ENCODE results near the gene FRG2.
A peak's percentile ranks its signal among the peaks of the same experiment; 100 is the strongest.
"Not testable (repeated sequence)": the region's sequence is repeated elsewhere in the genome, so short reads cannot be mapped to it uniquely, and the experiment has no call there.

FRG2 gene

DNA sequence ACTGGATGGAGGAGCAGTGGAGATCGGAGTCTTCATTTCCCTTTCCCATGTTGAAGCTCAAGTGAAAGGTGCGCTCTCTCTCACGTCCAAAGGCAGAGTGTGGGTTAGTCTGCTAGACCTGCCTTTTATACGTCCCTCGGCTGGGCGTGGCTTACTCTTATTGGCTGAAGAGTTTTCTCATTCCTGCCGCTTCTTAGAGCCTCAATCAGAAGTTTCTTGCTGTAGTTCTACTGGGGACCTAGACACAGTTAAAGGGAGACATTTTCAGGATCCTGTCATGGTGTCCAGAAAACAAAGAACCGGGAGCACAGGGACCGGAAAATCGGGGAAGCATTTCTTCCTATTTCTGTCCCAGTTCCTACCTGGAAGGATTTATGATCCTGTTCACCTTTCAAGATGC lies at the start of gene FRG2:
Gene FRG2, minus strand, starts transcription at position 101 of the 400 bp plus-strand sequence. Its CDS starts 52 bp downstream, at position 49.
- not testable (repeated sequence) for H3K27me3 Mint-ChIP-seq; H3K9me3 Mint-ChIP-seq; H3K4me3 Mint-ChIP-seq; DNase-seq; H3K27ac Mint-ChIP-seq; H3K4me1 Mint-ChIP-seq (ENCODE audit: low read depth); H3K36me3 Mint-ChIP-seq (ENCODE audit: low read depth)

DNA sequence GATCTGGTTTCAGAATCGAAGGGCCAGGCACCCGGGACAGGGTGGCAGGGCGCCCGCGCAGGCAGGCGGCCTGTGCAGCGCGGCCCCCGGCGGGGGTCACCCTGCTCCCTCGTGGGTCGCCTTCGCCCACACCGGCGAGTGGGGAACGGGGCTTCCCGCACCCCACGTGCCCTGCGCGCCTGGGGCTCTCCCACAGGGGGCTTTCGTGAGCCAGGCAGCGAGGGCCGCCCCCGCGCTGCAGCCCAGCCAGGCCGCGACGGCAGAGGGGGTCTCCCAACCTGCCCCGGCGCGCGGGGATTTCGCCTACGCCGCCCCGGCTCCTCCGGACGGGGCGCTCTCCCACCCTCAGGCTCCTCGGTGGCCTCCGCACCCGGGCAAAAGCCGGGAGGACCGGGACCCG lies 41.3 kb upstream of the FRG2 start:
- H3K27me3 Mint-ChIP-seq; H3K4me3 Mint-ChIP-seq; H3K36me3 Mint-ChIP-seq (ENCODE audit: low read depth); H3K4me1 Mint-ChIP-seq (ENCODE audit: low read depth); H3K27ac Mint-ChIP-seq; H3K9me3 Mint-ChIP-seq; DNase-seq: not testable (repeated sequence)

DNA sequence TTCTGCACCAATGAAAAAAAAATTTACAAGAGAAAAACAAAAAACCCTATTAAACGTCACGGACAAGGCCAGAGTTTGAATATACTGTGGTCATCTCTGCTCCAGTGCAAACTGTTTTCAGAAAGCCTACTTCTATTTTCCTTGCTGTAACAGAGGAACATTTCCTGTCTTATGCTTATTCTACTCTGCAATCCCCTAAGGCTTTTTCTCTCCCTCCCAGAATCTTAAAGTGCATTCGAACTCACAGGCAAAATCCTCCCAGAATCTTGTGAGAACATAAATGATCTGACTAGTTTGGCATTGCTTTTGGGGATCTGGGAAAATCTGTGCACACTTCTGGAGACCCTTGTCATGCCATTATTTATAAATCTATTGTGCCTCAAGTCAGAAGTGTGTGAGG lies 37.7 kb upstream of the FRG2 start:
- not testable (repeated sequence) for H3K36me3 Mint-ChIP-seq (ENCODE audit: low read depth); H3K9me3 Mint-ChIP-seq; H3K27ac Mint-ChIP-seq; H3K4me3 Mint-ChIP-seq; H3K4me1 Mint-ChIP-seq (ENCODE audit: low read depth); H3K27me3 Mint-ChIP-seq; DNase-seq

DNA sequence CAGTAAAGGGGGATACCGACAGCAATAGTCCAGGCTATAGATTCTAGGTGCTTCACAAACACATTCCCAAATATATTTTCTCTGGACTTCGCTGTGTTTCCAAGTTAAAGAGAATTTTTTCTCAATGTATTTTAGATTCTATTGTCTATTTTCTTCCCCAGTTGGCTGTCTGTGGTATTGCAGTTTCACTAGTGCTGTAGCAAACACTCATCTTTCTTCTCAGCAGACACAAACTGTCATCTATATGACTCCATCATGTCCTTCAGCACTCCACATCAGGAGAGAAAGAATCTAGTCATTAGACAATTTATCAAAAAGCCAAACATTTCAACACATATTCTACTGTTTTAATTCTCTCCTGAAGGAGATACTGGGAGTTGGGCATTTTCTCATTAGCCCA lies 37.3 kb upstream of the FRG2 start, which contains the start of gene DBET:
Gene DBET, plus strand, starts transcription at position 161 of the 400 bp plus-strand sequence.
- DNase-seq; H3K4me3 Mint-ChIP-seq; H3K27ac Mint-ChIP-seq; H3K4me1 Mint-ChIP-seq (ENCODE audit: low read depth); H3K36me3 Mint-ChIP-seq (ENCODE audit: low read depth); H3K27me3 Mint-ChIP-seq; H3K9me3 Mint-ChIP-seq: not testable (repeated sequence)

DNA sequence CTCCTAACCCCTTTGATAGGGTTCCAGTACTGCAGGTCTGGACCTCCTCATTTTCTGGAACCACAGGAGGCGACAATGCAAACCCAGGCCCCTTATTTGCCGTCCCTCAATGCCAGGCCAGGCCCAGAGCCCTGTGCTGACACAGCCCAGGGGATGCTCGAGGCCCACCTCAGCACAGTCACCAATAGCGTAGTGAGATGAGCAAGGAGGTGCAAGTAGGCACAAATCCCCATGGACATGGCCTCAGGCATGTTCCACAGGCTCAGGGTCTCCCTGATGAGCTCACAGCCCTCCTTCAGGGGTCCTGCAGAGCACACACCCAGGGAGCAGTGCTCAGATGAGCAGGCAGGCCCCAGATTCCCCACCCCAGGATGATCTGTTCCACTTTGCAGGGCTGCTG lies 31.9 kb upstream of the FRG2 start:
- not testable (repeated sequence) for H3K9me3 Mint-ChIP-seq; H3K27ac Mint-ChIP-seq; H3K4me3 Mint-ChIP-seq; H3K27me3 Mint-ChIP-seq; H3K36me3 Mint-ChIP-seq (ENCODE audit: low read depth); H3K4me1 Mint-ChIP-seq (ENCODE audit: low read depth); DNase-seq

DNA sequence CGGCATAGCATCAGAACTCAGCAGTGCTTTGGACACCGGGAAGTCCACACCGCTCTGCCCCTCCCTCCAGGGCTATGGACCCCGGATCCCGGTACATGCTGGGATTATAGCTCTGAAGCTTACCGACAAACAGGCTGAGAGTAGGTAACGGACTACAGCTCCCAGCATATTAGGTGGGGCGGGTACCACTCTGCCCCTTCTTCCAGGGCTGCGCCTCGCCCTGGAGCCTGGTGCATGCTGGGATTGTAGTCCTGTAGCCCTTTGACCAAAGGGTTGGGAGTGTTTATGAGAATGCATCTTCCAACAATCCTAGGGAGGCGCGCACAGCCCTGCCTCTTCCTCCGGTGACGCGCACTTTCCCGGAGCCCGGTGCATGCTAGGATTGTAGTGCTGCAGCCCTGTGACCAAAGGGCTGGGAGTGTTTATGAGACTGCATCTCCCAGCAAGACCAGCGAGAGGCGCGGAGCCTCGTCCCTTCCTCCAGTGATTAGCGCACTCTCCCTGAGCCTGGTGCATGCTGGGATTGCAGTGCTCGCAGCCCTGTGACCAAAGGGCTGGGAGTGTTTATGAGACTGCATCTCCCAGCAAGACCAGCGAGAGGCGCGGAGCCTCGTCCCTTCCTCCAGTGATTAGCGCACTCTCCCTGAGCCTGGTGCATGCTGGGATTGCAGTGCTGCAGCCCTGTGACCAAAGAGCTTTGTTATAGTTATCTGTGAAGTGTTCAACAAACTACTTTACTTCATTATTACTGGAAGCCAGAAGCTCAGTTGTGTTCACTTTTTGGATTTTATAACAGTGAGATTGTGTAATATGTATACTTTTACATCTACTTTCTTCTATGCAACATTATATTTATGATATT lies 22.6 kb upstream of the FRG2 start:
- not testable (repeated sequence) for DNase-seq; H3K27ac Mint-ChIP-seq; H3K9me3 Mint-ChIP-seq; H3K4me1 Mint-ChIP-seq (ENCODE audit: low read depth); H3K4me3 Mint-ChIP-seq; H3K27me3 Mint-ChIP-seq; H3K36me3 Mint-ChIP-seq (ENCODE audit: low read depth)

DNA sequence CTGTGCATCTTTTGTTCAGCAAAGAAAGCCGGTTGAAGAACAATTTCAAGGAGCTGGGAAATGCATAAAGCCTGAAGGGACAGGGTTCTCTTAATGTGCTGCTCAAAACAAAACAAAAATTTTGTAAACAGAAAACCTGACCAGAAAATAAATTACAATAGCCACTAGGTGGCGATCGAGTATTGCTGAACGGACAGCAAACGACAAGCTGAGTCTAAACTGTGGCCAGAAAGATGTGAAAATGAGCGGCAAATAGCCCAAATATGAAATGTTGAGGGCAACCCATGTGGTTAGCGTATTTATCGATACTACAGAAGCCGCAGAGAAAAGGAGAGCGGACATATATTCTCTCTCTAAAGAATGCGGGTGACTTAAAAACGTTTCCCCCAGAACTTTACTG lies 20.6 kb upstream of the FRG2 start:
- not testable (repeated sequence) for H3K36me3 Mint-ChIP-seq (ENCODE audit: low read depth); H3K27ac Mint-ChIP-seq; DNase-seq

DNA sequence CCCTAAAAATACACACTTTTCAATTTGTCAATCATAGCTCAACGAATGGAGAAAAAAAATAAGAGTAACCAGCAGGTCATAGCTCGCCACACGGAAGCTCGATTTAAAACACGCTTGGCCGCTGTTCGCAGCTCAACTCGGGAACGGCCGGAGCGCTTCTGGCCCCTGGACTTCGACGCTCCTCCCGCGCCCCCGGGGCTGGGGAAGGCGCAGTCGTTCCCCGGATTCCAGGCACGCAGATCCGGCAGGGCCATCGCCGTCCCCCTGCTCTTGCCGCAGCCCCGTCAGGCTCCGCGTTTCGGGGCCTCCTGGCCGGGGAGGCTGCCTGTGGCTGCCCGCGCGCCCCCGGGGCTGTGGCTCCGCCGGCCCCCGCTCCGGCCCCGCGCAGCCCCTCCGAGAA lies 13.8 kb upstream of the FRG2 start:
- H3K36me3 Mint-ChIP-seq (ENCODE audit: low read depth); H3K9me3 Mint-ChIP-seq: not testable (repeated sequence)

More for the DNA sequence above, 20.6 kb upstream of the FRG2 start:
- H3K27me3 Mint-ChIP-seq; H3K4me3 Mint-ChIP-seq; H3K4me1 Mint-ChIP-seq (ENCODE audit: low read depth); H3K9me3 Mint-ChIP-seq: not testable (repeated sequence)

DNA sequence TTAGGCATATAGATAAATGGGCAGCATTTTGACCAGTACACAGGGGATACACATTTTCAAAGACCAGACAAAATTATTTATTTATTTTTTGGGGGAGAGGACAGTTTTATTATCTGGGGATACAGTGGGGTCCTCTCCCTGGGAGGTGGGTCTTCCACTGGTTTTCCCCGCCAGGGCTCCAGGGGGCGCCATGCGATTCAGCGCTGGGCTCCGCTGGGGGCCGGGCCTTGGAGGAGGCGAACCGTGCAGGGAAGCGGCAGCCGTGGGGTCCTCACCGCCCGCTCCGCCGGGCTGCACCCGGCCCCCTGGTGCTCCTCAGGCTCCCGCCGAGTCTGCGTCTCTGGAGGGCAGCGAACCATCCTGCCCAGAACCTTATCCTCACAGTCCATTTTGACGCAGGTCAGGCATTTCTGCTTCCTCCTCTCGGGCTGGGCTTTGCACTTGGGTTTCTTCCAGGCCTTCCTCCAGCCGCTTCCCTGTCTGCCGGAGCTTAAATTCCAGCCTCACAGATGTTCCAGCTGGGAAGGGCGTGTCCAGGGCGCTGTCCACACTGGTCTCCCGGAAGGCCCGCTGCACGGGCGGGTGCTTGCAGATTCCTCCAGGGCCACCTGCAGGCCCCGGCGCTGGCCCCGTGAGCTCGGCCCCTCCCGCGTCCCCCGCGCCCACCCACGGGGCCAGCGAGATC lies 10.8 kb upstream of the FRG2 start:
- not testable (repeated sequence) for H3K9me3 Mint-ChIP-seq; H3K36me3 Mint-ChIP-seq (ENCODE audit: low read depth); H3K27ac Mint-ChIP-seq; H3K4me1 Mint-ChIP-seq (ENCODE audit: low read depth)
- DNase-seq: peak; percentile 37
- H3K27me3 Mint-ChIP-seq: peaks cover 31% of the 10 kb centered on the region
- H3K4me3 Mint-ChIP-seq: peak overlapping the region; percentile 56

More for the DNA sequence above, 13.8 kb upstream of the FRG2 start:
- not testable (repeated sequence) for H3K4me1 Mint-ChIP-seq (ENCODE audit: low read depth); DNase-seq; H3K4me3 Mint-ChIP-seq; H3K27me3 Mint-ChIP-seq; H3K27ac Mint-ChIP-seq

DNA sequence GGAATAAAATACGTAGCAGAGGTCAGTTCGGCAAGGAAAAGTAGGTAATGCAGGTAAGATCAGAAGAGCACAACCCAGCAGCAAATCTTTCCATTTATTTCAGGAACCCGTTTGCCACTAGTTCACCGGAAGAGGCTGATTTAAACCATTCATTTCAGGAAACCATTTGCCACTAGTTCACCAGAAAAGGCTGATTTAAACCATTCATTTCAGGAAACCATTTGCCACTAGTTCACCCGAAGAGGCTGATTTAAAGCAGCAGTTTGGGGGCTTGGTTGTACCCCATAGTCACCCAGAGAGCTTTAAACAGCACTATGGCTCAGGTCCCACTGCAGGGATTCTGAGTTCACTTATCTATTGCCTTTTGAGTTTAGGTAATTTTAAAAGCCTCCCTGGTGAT lies 4.2 kb upstream of the FRG2 start:
- not testable (repeated sequence) for H3K36me3 Mint-ChIP-seq (ENCODE audit: low read depth); H3K27ac Mint-ChIP-seq; DNase-seq; H3K4me3 Mint-ChIP-seq; H3K4me1 Mint-ChIP-seq (ENCODE audit: low read depth); H3K9me3 Mint-ChIP-seq
- peaks cover 28% of the 10 kb centered on the region for H3K27me3 Mint-ChIP-seq

DNA sequence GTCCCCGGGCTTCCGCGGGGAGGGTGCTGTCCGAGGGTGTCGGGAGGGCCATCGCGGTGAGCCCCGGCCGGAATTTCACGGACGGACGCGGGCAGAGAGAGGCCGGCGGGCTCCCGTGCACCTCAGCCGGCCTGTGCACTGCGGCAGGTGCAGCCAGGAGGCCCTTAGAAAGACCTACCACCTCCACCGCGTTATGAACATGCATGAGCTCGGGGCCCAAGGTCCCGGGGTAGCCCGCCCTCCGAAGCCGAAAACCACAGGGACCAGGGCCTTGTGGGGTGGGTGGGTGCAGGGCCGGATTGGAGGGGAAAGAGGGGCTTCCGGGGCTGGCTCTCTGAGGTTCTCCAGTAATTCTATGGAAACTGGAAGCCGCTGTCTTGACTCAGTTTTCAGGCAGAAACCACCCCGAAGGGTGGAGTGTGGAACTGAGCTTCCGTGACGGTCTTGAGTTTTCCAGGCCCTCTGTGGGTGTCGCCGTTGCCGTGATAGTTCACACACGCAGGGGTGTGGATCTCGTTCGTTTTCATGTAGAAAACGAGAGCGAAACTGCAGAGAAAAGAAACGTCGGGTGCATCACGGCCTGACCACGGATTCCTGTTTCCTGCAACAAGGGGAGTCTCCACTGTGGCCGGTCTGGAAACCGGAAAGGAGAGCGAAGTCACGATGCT lies 4.3 kb downstream of the FRG2 start:
- peak; percentile 50 for DNase-seq
- H3K27ac Mint-ChIP-seq: not testable (repeated sequence)

DNA sequence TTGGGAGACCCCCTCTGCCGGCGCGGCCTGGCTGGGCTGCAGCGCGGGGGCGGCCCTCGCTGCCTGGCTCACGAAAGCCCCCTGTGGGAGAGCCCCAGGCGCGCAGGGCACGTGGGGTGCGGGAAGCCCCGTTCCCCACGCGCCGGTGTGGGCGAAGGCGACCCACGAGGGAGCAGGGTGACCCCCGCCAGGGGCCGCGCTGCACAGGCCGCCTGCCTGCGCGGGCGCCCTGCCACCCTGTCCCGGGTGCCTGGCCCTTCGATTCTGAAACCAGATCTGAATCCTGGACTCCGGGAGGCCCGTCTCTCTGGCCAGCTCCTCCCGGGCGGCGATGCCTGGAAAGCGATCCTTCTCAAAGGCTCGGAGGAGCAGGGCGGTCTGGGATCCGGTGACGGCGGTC lies 5.1 kb downstream of the FRG2 start:
- not testable (repeated sequence) for DNase-seq; H3K36me3 Mint-ChIP-seq (ENCODE audit: low read depth); H3K4me3 Mint-ChIP-seq; H3K9me3 Mint-ChIP-seq; H3K27ac Mint-ChIP-seq
- peaks cover 46% of the 10 kb centered on the region for H3K27me3 Mint-ChIP-seq
- peaks cover 31% of the 10 kb centered on the region for H3K4me1 Mint-ChIP-seq (ENCODE audit: low read depth)

More for the DNA sequence above, 4.3 kb downstream of the FRG2 start:
- H3K36me3 Mint-ChIP-seq (ENCODE audit: low read depth); H3K9me3 Mint-ChIP-seq: not testable (repeated sequence)
- H3K4me3 Mint-ChIP-seq: peak overlapping the region; percentile 56
- H3K4me1 Mint-ChIP-seq (ENCODE audit: low read depth): peaks cover 28% of the 10 kb centered on the region
- peaks cover 40% of the 10 kb centered on the region for H3K27me3 Mint-ChIP-seq

DNA sequence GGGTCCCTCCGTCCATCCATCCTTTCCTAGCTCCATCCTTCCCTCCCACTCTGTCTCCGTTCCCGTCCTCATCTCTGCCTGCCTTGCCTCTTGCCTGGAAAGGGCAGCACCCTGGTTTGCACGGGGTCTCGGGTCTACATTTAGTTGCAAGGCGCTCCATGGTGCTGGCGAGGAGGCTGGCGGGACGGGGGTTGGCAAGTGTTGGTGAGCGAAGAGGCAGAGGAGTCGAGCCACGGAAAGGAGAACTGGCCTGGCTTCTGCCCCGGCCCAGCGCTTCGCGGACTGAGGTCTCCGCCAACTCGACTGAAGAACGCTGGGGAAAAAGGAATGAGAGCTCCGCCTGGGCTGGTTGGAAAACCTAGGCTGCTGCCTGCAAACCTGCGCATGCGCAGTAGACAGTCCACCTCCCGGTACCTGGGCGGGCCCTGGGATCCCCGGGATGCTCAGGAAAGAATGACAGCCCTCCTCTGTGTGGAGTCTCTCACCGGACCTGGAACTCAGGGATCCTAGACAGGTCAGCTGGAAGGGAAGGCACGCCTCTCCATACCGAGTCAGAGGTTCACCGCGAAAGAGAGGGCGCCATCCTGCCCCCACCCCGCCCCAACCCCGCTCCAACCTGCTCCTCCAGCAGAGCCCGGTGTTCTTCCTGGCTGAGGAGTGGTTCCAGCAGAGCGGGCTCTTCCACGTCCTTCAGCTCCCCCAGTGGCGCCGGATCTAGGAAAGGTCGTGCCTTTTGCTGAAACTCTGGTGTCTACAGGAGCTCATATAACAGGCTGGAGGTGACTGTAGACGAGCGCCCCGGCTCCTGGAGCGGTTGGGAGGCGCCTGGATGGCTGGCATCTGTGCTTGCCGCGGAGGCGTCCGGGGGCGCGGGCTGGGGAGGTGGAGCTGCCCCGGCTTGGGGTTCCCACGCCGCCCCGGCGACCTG lies 6.0 kb downstream of the FRG2 start:
- H3K4me1 Mint-ChIP-seq (ENCODE audit: low read depth): peaks cover 31% of the 10 kb centered on the region
- DNase-seq: peak; percentile 73
- no peaks in the 10 kb centered on the region for H3K36me3 Mint-ChIP-seq (ENCODE audit: low read depth)
- H3K9me3 Mint-ChIP-seq: no peaks in the 10 kb centered on the region
- H3K27me3 Mint-ChIP-seq: peaks cover 55% of the 10 kb centered on the region
- peak overlapping the region; percentile 55 for H3K27ac Mint-ChIP-seq
- H3K4me3 Mint-ChIP-seq: peak overlapping the region; percentile 60

DNA sequence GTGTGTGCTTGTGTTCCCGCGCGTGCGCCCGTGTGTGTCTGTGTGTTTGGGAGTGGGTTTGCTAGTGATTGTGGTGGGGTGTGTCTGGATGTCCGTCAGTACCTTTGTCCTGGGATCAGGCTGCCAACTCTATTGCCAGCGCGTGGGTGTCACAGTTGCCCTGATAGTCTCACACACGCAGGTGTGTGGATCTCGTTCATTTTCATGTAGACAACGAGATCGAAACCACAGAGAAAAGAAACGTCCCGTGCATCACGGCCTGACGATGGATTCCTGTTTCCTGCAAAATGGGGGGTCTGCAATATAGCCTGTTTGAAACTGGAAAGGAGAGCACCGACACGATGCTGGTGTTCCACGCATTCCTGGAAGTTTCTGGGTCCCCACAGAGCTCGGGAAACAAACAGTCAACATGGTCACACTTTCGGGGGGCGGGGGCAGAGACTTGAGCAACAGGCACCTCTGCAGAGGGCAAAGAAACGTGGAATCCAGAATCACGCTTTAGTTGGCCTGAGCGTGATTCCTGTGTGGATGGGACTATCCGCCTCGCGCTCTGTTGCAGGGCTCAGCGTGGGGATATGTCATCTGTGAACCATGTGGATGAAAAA lies 7.1 kb downstream of the FRG2 start:
- peaks cover 36% of the 10 kb centered on the region for H3K4me1 Mint-ChIP-seq (ENCODE audit: low read depth)
- not testable (repeated sequence) for H3K27ac Mint-ChIP-seq; H3K9me3 Mint-ChIP-seq; H3K4me3 Mint-ChIP-seq; DNase-seq; H3K36me3 Mint-ChIP-seq (ENCODE audit: low read depth)
- peaks cover 66% of the 10 kb centered on the region for H3K27me3 Mint-ChIP-seq

Data from activated T-cell treated with anti-CD3 and anti-CD28 coated beads, Interleukin-2, amount 50 U/mL, for 24 hours (primary cell).